Calu3 (cell line): ENCODE measurements around the gene SMPD1. TPM values are rescaled to one million over a fixed set of nuclear protein-coding genes. Genes with fewer than 3 reads are reported as not detected.

Experiments
- BruUV-seq: library from RNA; stranded (reverse); fragments of 400-500 nt; replicated peaks from 2 replicates; lab custom pipeline; 2021; lab: Mats Ljungman, UMichigan
- CTCF ChIA-PET: fragments of 300-600 bp; sonication (Branson Sonifier 250); formaldehyde crosslinking; loops from one replicate; lab custom pipeline; 2022; ENCODE audit warnings: antibody characterized with exemption; lab: Charles Lee
- DNase-seq: peaks from one replicate; pipeline ENCODE4 v3.0.0; 2022
- H3K27ac Mint-ChIP-seq: one replicate; pipeline ENCODE4 v1.8.0; 2022; ENCODE audit warnings: mixed read lengths; ENCODE audit not compliant: unreplicated experiment
- H3K27me3 Mint-ChIP-seq: one replicate; pipeline ENCODE4 v1.8.0; 2022; ENCODE audit warnings: mixed read lengths; ENCODE audit not compliant: unreplicated experiment
- H3K36me3 Mint-ChIP-seq: one replicate; pipeline ENCODE4 v1.8.0; 2022; ENCODE audit warnings: mild to moderate bottlenecking, moderate library complexity, mixed read lengths; ENCODE audit not compliant: insufficient read depth, unreplicated experiment
- H3K4me1 Mint-ChIP-seq: one replicate; pipeline ENCODE4 v1.8.0; 2022; ENCODE audit warnings: mild to moderate bottlenecking, low read depth, mixed read lengths; ENCODE audit not compliant: unreplicated experiment
- H3K4me3 Mint-ChIP-seq: one replicate; pipeline ENCODE4 v1.8.0; 2022; ENCODE audit warnings: mild to moderate bottlenecking, low read depth, moderate library complexity, mixed read lengths; ENCODE audit not compliant: unreplicated experiment
- H3K9me3 Mint-ChIP-seq: one replicate; pipeline ENCODE4 v1.8.0; 2022; ENCODE audit warnings: low read depth, mixed read lengths; ENCODE audit not compliant: unreplicated experiment
- CTCF ChIP-seq: fragments of 200-600 bp; IDR thresholded peaks from one replicate; pipeline ENCODE4 v1.8.0; 2022; ENCODE audit warnings: antibody characterized with exemption; ENCODE audit not compliant: unreplicated experiment
- intact Hi-C: fragments of 100-400 bp; cut with micrococcal nuclease; formaldehyde crosslinking; loops from one replicate; pipeline ENCODE4 v1.10.0; 2022; ENCODE audit not compliant: unreplicated experiment
- total RNA-seq: library from RNA; stranded (reverse); gene quantifications from 2 replicates; pipeline ENCODE4 v1.2.3, GENCODE V29; 2022

Gene SMPD1
- total RNA-seq, 1 experiment from 2014 or later, result 21.2 TPM

GRCh38 chr11:6427516-6427915, 37.2 kb downstream of the SMPD1 start:
- BruUV-seq, result no TSS peak
- Mint-ChIP-seq H3K27me3 (peaks cover 76% of the 10 kb centered on the region), H3K4me1 (no peaks in the 10 kb centered on the region), H3K36me3 (no peaks in the 10 kb centered on the region), H3K4me3 (no peak overlapping the region), H3K27ac (no peak overlapping the region), H3K9me3 (no peaks in the 10 kb centered on the region)
- no peak for TF ChIP-seq CTCF
- intact Hi-C loops, result no loop called here
- CTCF ChIA-PET, result interaction anchor here (0.6 kb wide), 1 partner anchor 1835 kb away, joined by 5 read pairs; no protein-coding TSS in a partner anchor
- DNase-seq, result no peak

- Mint-ChIP-seq H3K27ac (no peak overlapping the region), H3K27me3 (peaks cover 44% of the 10 kb centered on the region), H3K4me1 (no peaks in the 10 kb centered on the region), H3K4me3 (no peak overlapping the region), H3K9me3 (no peaks in the 10 kb centered on the region), H3K36me3 (no peaks in the 10 kb centered on the region)
- DNase-seq, result no peak
- no peak for TF ChIP-seq CTCF
- intact Hi-C loops, result no loop called here
- no TSS peak for BruUV-seq
- CTCF ChIA-PET, result no interaction called here
These were observed 41.6 kb downstream of the SMPD1 start for GRCh38 chr11:6431861-6432260.

- no TSS peak for BruUV-seq
- Mint-ChIP-seq H3K9me3 (no peaks in the 10 kb centered on the region), H3K4me3 (no peak overlapping the region), H3K36me3 (no peaks in the 10 kb centered on the region), H3K4me1 (no peaks in the 10 kb centered on the region), H3K27me3 (peaks cover 22% of the 10 kb centered on the region), H3K27ac (no peak overlapping the region)
- intact Hi-C loops, result no loop called here
- TF ChIP-seq CTCF, result no peak
- CTCF ChIA-PET, result no interaction called here
- DNase-seq, result no peak
These were observed 43.9 kb downstream of the SMPD1 start for GRCh38 chr11:6433998-6434660.

GRCh38 chr11:6437423-6437822, 47.1 kb downstream of the SMPD1 start:
- CTCF ChIA-PET, result interaction anchor here (1.3 kb wide), 1 partner anchor 58 kb away, joined by 8 read pairs; no protein-coding TSS in a partner anchor
- Mint-ChIP-seq H3K36me3 (no peaks in the 10 kb centered on the region), H3K27me3 (peaks cover under 1% of the 10 kb centered on the region), H3K9me3 (no peaks in the 10 kb centered on the region), H3K4me1 (no peaks in the 10 kb centered on the region), H3K4me3 (no peak overlapping the region), H3K27ac (no peak overlapping the region)
- intact Hi-C loops, result no loop called here
- no peak for TF ChIP-seq CTCF
- no TSS peak for BruUV-seq
- no peak for DNase-seq
